Measurements from ENCODE around the gene LY6G5B.

LY6G5B gene

GRCh38 chr6:31626952-31627351 is 42.8 kb upstream of the LY6G5B start:
- no peak for DNase-seq (ENCODE audit: extremely low read depth, low read depth)
- TF ChIP-seq, protein P1, sequence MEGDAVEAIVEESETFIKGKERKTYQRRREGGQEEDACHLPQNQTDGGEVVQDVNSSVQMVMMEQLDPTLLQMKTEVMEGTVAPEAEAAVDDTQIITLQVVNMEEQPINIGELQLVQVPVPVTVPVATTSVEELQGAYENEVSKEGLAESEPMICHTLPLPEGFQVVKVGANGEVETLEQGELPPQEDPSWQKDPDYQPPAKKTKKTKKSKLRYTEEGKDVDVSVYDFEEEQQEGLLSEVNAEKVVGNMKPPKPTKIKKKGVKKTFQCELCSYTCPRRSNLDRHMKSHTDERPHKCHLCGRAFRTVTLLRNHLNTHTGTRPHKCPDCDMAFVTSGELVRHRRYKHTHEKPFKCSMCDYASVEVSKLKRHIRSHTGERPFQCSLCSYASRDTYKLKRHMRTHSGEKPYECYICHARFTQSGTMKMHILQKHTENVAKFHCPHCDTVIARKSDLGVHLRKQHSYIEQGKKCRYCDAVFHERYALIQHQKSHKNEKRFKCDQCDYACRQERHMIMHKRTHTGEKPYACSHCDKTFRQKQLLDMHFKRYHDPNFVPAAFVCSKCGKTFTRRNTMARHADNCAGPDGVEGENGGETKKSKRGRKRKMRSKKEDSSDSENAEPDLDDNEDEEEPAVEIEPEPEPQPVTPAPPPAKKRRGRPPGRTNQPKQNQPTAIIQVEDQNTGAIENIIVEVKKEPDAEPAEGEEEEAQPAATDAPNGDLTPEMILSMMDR (IDR thresholded peaks at IDR 0.05; ENCODE audit: low read depth, low read length, missing control alignments), result no peak
- no peak overlapping the region for H3K4me3 ChIP-seq (replicated peaks; ENCODE audit: low read depth, low read length)

DNA sequence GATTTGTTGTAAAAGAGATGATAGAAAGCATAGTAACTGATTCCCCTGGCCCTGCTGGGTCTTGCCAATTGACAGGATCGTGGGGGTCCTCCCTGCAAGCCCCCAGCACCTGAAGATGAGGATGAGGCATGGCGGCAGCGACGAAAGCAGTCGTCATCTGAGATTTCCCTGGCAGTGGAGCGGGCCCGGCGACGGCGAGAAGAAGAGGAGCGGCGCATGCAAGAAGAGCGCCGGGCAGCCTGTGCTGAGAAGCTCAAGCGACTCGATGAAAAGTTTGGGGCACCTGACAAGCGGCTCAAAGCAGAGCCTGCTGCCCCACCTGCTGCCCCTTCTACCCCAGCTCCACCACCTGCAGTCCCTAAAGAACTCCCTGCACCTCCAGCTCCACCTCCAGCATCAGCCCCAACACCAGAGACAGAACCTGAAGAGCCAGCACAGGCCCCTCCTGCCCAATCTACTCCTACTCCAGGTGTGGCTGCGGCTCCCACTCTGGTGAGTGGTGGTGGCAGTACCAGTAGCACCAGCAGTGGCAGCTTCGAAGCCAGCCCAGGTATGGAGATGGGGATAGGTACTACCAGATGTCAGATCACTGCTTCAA is 42.0 kb upstream of the LY6G5B start:
- DNase-seq (ENCODE audit: extremely low read depth, low read depth), result no peak
- TF ChIP-seq, protein P1 (IDR thresholded peaks at IDR 0.05; ENCODE audit: low read depth, low read length, missing control alignments), result no peak
- no peak overlapping the region for H3K4me3 ChIP-seq (replicated peaks; ENCODE audit: low read depth, low read length)

GRCh38 chr6:31629014-31629413 is 40.8 kb upstream of the LY6G5B start:
- DNase-seq (ENCODE audit: extremely low read depth, low read depth), result no peak
- TF ChIP-seq, protein P1 (IDR thresholded peaks at IDR 0.05; ENCODE audit: low read depth, low read length, missing control alignments), result no peak
- H3K4me3 ChIP-seq (replicated peaks; ENCODE audit: low read depth, low read length), result no peak overlapping the region

- no peak for DNase-seq (ENCODE audit: extremely low read depth, low read depth)
- no peak overlapping the region for H3K4me3 ChIP-seq (replicated peaks; ENCODE audit: low read depth, low read length)
Observed at GRCh38 chr6:31630177-31630934, 39.4 kb upstream of the LY6G5B start.

DNA sequence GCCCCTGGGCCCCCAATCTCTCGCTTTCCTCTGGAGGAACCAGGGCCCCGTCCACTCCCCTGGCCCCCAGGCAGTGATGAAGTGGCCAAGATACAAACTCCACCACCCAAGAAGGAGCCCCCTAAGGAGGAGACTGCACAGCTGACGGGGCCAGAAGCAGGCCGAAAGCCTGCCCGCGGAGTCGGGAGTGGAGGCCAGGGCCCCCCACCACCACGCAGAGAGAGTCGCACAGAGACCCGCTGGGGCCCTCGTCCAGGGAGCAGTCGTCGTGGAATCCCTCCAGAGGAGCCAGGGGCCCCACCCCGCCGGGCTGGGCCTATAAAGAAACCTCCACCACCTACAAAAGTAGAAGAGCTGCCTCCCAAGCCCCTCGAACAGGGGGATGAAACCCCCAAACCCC is 38.6 kb upstream of the LY6G5B start:
- TF ChIP-seq, protein P1 (IDR thresholded peaks at IDR 0.05; ENCODE audit: low read depth, low read length, missing control alignments), result no peak
- H3K4me3 ChIP-seq (replicated peaks; ENCODE audit: low read depth, low read length), result no peak overlapping the region
- no peak for DNase-seq (ENCODE audit: extremely low read depth, low read depth)

More at GRCh38 chr6:31630177-31630934, 39.4 kb upstream of the LY6G5B start:
- TF ChIP-seq, protein P1 (IDR thresholded peaks at IDR 0.05; ENCODE audit: low read depth, low read length, missing control alignments), result no peak

GRCh38 chr6:31631681-31632278 is 38.0 kb upstream of the LY6G5B start:
- H3K4me3 ChIP-seq (replicated peaks; ENCODE audit: low read depth, low read length), result no peak overlapping the region
- TF ChIP-seq, protein P1 (IDR thresholded peaks at IDR 0.05; ENCODE audit: low read depth, low read length, missing control alignments), result no peak
- no peak for DNase-seq (ENCODE audit: extremely low read depth, low read depth)
